WTC11 (cell line): ENCODE results near the gene AGBL1.

Source experiments
- ATF1 ChIP-seq: sonication (generic); formaldehyde crosslinking; IDR thresholded peaks from 2 replicates; pipeline ENCODE4 v1.8.1; 2023; ENCODE audit warnings: mild to moderate bottlenecking, moderate library complexity, missing genetic modification reagents
- ATF3 ChIP-seq: sonication (generic); formaldehyde crosslinking; conservative IDR thresholded peaks from 2 replicates; pipeline ENCODE4 v1.8.1; 2022; ENCODE audit warnings: mild to moderate bottlenecking, missing genetic modification reagents
- STAT6 ChIP-seq: sonication (generic); formaldehyde crosslinking; conservative IDR thresholded peaks from 2 replicates; pipeline ENCODE4 v1.8.1; 2023; ENCODE audit warnings: mild to moderate bottlenecking, low read depth, missing genetic modification reagents, moderate library complexity
- TEAD4 ChIP-seq: sonication (generic); formaldehyde crosslinking; IDR thresholded peaks from 2 replicates; pipeline ENCODE4 v1.8.0; 2022; ENCODE audit warnings: mild to moderate bottlenecking, missing genetic modification reagents
- USF2 ChIP-seq: sonication (generic); formaldehyde crosslinking; IDR thresholded peaks from 2 replicates; pipeline ENCODE4 v1.8.1; 2023; ENCODE audit warnings: mild to moderate bottlenecking, missing genetic modification reagents, moderate library complexity
- TF ChIP-seq, protein P1 (sequence below): fragments of 200-600 bp; IDR thresholded peaks from 2 replicates; pipeline ENCODE4 v1.8.0; 2022; ENCODE audit warnings: antibody characterized with exemption

GRCh38 chr15:86647810-86648440 is 568.3 kb downstream of the AGBL1 start:
- TF ChIP-seq, protein P1, sequence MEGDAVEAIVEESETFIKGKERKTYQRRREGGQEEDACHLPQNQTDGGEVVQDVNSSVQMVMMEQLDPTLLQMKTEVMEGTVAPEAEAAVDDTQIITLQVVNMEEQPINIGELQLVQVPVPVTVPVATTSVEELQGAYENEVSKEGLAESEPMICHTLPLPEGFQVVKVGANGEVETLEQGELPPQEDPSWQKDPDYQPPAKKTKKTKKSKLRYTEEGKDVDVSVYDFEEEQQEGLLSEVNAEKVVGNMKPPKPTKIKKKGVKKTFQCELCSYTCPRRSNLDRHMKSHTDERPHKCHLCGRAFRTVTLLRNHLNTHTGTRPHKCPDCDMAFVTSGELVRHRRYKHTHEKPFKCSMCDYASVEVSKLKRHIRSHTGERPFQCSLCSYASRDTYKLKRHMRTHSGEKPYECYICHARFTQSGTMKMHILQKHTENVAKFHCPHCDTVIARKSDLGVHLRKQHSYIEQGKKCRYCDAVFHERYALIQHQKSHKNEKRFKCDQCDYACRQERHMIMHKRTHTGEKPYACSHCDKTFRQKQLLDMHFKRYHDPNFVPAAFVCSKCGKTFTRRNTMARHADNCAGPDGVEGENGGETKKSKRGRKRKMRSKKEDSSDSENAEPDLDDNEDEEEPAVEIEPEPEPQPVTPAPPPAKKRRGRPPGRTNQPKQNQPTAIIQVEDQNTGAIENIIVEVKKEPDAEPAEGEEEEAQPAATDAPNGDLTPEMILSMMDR: no peak
- no peak for TF ChIP-seq STAT6 (CRISPR knock-in tag)
- TF ChIP-seq TEAD4 (CRISPR knock-in tag): no peak
- no peak for TF ChIP-seq ATF3 (CRISPR knock-in tag)
- no peak for TF ChIP-seq ATF1 (CRISPR knock-in tag)
- TF ChIP-seq USF2 (CRISPR knock-in tag): no peak
